Liver (tissue), 9 donors: ENCODE data around the gene ZNF557. TPM values are rescaled to one million over a fixed set of nuclear protein-coding genes. Genes with fewer than 3 reads are reported as not detected.

Experiments
- DNase-seq: peaks from one replicate; pipeline ENCODE4 v3.0.0-alpha.2; 2017; ENCODE audit warnings: low spot score
- H3K27ac ChIP-seq, 2 donors: one replicate each; pipeline ENCODE4 v1.7.0; 2013; ENCODE audit warnings: inconsistent platforms in 2 of 2, low read length in 2 of 2, control low read depth in 1 of 2, low read depth in 1 of 2, mild to moderate bottlenecking in 1 of 2
- H3K27me3 ChIP-seq, 4 donors: one replicate each; pipeline versions ENCODE4 v1.6.1 to v1.7.0; 2013; ENCODE audit warnings: low read length in 3 of 4, inconsistent platforms in 1 of 4, mild to moderate bottlenecking in 1 of 4, moderate library complexity in 1 of 4; ENCODE audit not compliant: control insufficient read depth in 4 of 4, insufficient read depth in 4 of 4
- H3K36me3 ChIP-seq, 4 donors: one replicate each; pipeline versions ENCODE4 v1.6.1 to v1.7.0; 2013; ENCODE audit warnings: low read length in 3 of 4, mild to moderate bottlenecking in 3 of 4, low read depth in 1 of 4, moderate library complexity in 1 of 4; ENCODE audit not compliant: control insufficient read depth in 4 of 4, insufficient read depth in 3 of 4
- H3K4me1 ChIP-seq, 4 donors: one replicate each; pipeline versions ENCODE4 v1.6.1 to v1.7.0; 2013; ENCODE audit warnings: low read length in 3 of 4, mild to moderate bottlenecking in 3 of 4, moderate library complexity in 1 of 4; ENCODE audit not compliant: control insufficient read depth in 4 of 4, insufficient read depth in 4 of 4
- H3K4me3 ChIP-seq, 3 donors: one replicate each; pipeline versions ENCODE4 v1.6.1 to v1.7.0; 2013; ENCODE audit warnings: low read length in 3 of 3, control low read depth in 1 of 3, low read depth in 1 of 3, mild to moderate bottlenecking in 1 of 3
- H3K9ac ChIP-seq, 2 donors: one replicate each; pipeline ENCODE4 v1.7.0; 2013; ENCODE audit warnings: low read length in 2 of 2, mild to moderate bottlenecking in 2 of 2, moderate library complexity in 2 of 2, control low read depth in 1 of 2, low read depth in 1 of 2
- H3K9me3 ChIP-seq, 4 donors: one replicate each; pipeline versions ENCODE4 v1.6.1 to v1.7.0; 2013; ENCODE audit warnings: low read length in 3 of 4; ENCODE audit not compliant: control insufficient read depth in 4 of 4
- EGR1 ChIP-seq, 2 donors: IDR thresholded peaks; 2 replicates each; pipeline ENCODE4 v1.6.1; 2016 to 2018; ENCODE audit warnings: antibody characterized with exemption in 2 of 2, low read depth in 2 of 2
- FOXA1 ChIP-seq: IDR thresholded peaks from 2 replicates; pipeline ENCODE4 v1.6.1; 2016; ENCODE audit warnings: antibody characterized with exemption
- FOXA2 ChIP-seq: IDR thresholded peaks from 2 replicates; pipeline ENCODE4 v1.6.1; 2016; ENCODE audit warnings: antibody characterized with exemption
- GABPA ChIP-seq, 2 donors: IDR thresholded peaks in 1 of 2; conservative IDR thresholded peaks in 1 of 2; 2 replicates each; pipeline ENCODE4 v1.6.1; 2016; ENCODE audit warnings: antibody characterized with exemption in 2 of 2, mild to moderate bottlenecking in 1 of 2, moderate library complexity in 1 of 2
- HNF4A ChIP-seq, 2 donors: conservative IDR thresholded peaks; 2 replicates each; pipeline ENCODE4 v1.6.1; 2016; ENCODE audit warnings: antibody characterized with exemption in 2 of 2, mild to moderate bottlenecking in 2 of 2
- JUND ChIP-seq, 2 donors: IDR thresholded peaks; 2 replicates each; pipeline ENCODE4 v1.6.1; 2016; ENCODE audit warnings: antibody characterized with exemption in 2 of 2
- NR2F2 ChIP-seq: IDR thresholded peaks from 2 replicates; pipeline ENCODE4 v1.6.1; 2016; ENCODE audit warnings: antibody characterized with exemption
- SP1 ChIP-seq: IDR thresholded peaks from 2 replicates; pipeline ENCODE4 v1.6.1; 2018; ENCODE audit warnings: antibody characterized with exemption, mild to moderate bottlenecking
- TAF1 ChIP-seq: conservative IDR thresholded peaks from 2 replicates; pipeline ENCODE4 v1.6.1; 2016; ENCODE audit warnings: antibody characterized with exemption, mild to moderate bottlenecking
- WGBS: extraction: QIAGEN DNeasy Blood & Tissue Kit; methylation state at CpG from one replicate; pipeline ENCODE4 v1.1.7; 2013; 5-methylcytosine and 5-hydroxymethylcytosine counted together
- polyA plus RNA-seq, 2 donors: library from polyadenylated mRNA; stranded (reverse) in 1 of 2; unstranded in 1 of 2; fragments of 200-250 nt in 1 of 2; fragments of >200 nt in 1 of 2; fragmentation: Nextera tagmentation in 1 of 2; extraction: Ambion mirVana in 1 of 2; gene quantifications; one replicate each; pipeline versions ENCODE4 v1.2.1 to v1.2.3, GENCODE V29; 2013 to 2015
- total RNA-seq, 2 donors: library from RNA; depleted of rRNA; stranded (reverse); fragments of >200 nt; gene quantifications; one replicate each; pipeline ENCODE4 v1.2.3, GENCODE V29; 2014
- TF ChIP-seq, protein P1 (sequence below): IDR thresholded peaks from 2 replicates; pipeline ENCODE4 v1.6.1; 2016; ENCODE audit warnings: antibody characterized with exemption, mild to moderate bottlenecking
- TF ChIP-seq, protein P2 (sequence below): IDR thresholded peaks from 2 replicates; pipeline ENCODE4 v1.6.1; 2016; ENCODE audit warnings: antibody characterized with exemption
- TF ChIP-seq, protein P3 (sequence below): fragments of 150-350 bp; IDR thresholded peaks from 2 replicates; pipeline ENCODE4 v1.5.1; 2017; ENCODE audit warnings: improper control_type of control experiment, low read depth, low read length; ENCODE audit not compliant: missing input control
- donor health status: healthy.
- donor health status: healthy.
- donor health status: healthy.
- donor health status: healthy.
- donor health status: healthy.

Gene ZNF557
- total and polyA plus RNA-seq, 4 donors, result 1.4 to 6.0 (median 3.8) TPM

DNA sequence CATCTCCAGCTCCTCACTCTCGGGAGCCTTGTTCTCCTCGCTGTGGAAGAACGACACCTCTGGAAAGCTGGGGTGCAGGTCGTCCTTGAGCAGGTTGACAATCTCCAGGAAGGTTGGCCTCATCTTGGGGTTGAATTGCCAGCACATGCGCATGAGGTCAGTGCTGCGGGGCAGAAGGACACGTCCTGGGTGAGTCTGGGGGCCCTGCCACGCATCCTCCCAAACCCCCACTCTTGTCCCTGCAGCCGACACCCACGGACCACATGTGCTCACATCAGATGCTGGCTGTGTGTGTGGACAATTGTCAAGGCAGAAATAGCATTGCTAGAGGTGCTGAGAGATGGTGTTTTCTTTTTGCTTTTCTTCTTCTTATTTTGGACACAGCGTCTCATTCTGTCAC, 47.7 kb downstream of the ZNF557 start (continued):
- TF ChIP-seq, protein P1, sequence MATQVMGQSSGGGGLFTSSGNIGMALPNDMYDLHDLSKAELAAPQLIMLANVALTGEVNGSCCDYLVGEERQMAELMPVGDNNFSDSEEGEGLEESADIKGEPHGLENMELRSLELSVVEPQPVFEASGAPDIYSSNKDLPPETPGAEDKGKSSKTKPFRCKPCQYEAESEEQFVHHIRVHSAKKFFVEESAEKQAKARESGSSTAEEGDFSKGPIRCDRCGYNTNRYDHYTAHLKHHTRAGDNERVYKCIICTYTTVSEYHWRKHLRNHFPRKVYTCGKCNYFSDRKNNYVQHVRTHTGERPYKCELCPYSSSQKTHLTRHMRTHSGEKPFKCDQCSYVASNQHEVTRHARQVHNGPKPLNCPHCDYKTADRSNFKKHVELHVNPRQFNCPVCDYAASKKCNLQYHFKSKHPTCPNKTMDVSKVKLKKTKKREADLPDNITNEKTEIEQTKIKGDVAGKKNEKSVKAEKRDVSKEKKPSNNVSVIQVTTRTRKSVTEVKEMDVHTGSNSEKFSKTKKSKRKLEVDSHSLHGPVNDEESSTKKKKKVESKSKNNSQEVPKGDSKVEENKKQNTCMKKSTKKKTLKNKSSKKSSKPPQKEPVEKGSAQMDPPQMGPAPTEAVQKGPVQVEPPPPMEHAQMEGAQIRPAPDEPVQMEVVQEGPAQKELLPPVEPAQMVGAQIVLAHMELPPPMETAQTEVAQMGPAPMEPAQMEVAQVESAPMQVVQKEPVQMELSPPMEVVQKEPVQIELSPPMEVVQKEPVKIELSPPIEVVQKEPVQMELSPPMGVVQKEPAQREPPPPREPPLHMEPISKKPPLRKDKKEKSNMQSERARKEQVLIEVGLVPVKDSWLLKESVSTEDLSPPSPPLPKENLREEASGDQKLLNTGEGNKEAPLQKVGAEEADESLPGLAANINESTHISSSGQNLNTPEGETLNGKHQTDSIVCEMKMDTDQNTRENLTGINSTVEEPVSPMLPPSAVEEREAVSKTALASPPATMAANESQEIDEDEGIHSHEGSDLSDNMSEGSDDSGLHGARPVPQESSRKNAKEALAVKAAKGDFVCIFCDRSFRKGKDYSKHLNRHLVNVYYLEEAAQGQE, result no peak
- TF ChIP-seq HNF4A (conservative IDR thresholded peaks at IDR 0.05), result no peak

DNA sequence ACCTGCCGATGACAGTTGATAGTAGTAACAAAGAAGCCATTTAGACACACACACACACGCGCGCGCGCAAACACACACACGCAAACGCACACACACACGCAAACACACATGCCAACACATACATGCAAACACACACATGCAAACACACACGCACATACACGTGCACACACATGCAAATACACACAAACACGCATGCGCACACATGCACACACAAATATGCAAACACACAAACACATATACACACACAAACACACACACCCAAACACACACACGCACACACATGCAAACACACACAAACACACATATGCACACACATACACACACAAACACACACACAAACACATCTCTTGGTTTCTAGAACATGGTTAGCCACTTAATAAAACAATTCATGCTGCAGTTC, 50.1 kb downstream of the ZNF557 start:
- no peak overlapping the region for H3K27ac ChIP-seq
- peaks cover 22 to 64% (median 49%) of the 10 kb centered on the region in 4 donors for H3K36me3 ChIP-seq
- TF ChIP-seq GABPA (IDR thresholded peaks at IDR 0.05 in 1 of 2, conservative IDR thresholded peaks at IDR 0.05 in 1 of 2), result no peak
- TF ChIP-seq HNF4A (conservative IDR thresholded peaks at IDR 0.05), result no peak
- TF ChIP-seq NR2F2, result no peak
- TF ChIP-seq TAF1, result no peak
- TF ChIP-seq EGR1 (IDR thresholded peaks at IDR 0.05; ENCODE audit: low read depth in 2 of 2), result no peak
- no peak for TF ChIP-seq SP1
- TF ChIP-seq FOXA1, result no peak
- TF ChIP-seq JUND (IDR thresholded peaks at IDR 0.05), result no peak
- TF ChIP-seq FOXA2, result no peak
- TF ChIP-seq, protein P2, sequence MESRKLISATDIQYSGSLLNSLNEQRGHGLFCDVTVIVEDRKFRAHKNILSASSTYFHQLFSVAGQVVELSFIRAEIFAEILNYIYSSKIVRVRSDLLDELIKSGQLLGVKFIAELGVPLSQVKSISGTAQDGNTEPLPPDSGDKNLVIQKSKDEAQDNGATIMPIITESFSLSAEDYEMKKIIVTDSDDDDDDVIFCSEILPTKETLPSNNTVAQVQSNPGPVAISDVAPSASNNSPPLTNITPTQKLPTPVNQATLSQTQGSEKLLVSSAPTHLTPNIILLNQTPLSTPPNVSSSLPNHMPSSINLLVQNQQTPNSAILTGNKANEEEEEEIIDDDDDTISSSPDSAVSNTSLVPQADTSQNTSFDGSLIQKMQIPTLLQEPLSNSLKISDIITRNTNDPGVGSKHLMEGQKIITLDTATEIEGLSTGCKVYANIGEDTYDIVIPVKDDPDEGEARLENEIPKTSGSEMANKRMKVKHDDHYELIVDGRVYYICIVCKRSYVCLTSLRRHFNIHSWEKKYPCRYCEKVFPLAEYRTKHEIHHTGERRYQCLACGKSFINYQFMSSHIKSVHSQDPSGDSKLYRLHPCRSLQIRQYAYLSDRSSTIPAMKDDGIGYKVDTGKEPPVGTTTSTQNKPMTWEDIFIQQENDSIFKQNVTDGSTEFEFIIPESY, result no peak
- TF ChIP-seq, protein P3, sequence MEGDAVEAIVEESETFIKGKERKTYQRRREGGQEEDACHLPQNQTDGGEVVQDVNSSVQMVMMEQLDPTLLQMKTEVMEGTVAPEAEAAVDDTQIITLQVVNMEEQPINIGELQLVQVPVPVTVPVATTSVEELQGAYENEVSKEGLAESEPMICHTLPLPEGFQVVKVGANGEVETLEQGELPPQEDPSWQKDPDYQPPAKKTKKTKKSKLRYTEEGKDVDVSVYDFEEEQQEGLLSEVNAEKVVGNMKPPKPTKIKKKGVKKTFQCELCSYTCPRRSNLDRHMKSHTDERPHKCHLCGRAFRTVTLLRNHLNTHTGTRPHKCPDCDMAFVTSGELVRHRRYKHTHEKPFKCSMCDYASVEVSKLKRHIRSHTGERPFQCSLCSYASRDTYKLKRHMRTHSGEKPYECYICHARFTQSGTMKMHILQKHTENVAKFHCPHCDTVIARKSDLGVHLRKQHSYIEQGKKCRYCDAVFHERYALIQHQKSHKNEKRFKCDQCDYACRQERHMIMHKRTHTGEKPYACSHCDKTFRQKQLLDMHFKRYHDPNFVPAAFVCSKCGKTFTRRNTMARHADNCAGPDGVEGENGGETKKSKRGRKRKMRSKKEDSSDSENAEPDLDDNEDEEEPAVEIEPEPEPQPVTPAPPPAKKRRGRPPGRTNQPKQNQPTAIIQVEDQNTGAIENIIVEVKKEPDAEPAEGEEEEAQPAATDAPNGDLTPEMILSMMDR, result no peak
- TF ChIP-seq, protein P1, result no peak
- WGBS, result 95% methylated on average over 14 of the region's 14 CpGs
- H3K4me3 ChIP-seq, result no peak overlapping the region
- H3K27me3 ChIP-seq, result no peaks in the 10 kb centered on the region
- DNase-seq, result no peak
- H3K9ac ChIP-seq, result no peak overlapping the region
- no peaks in the 10 kb centered on the region for H3K9me3 ChIP-seq
- H3K4me1 ChIP-seq, result no peaks in the 10 kb centered on the region
